GM12864 (cell line): ENCODE data around the gene EDN1.

ENCODE experiments used
- DNase-seq: peaks from one replicate; pipeline ENCODE4 v3.0.0-alpha.2; 2011; ENCODE audit warnings: low read depth
- H3K4me3 ChIP-seq: 2 replicates; pipeline ENCODE4 v1.5.1; 2011; ENCODE audit warnings: mild to moderate bottlenecking, low read depth, low read length, control low read depth
- TF ChIP-seq, protein P1 (sequence below): IDR thresholded peaks from 2 replicates; pipeline ENCODE4 v1.5.1; 2011; ENCODE audit warnings: low read depth, mild to moderate bottlenecking, moderate library complexity, low read length, control low read depth, inconsistent platforms; ENCODE audit errors: missing control alignments

Gene EDN1

DNA sequence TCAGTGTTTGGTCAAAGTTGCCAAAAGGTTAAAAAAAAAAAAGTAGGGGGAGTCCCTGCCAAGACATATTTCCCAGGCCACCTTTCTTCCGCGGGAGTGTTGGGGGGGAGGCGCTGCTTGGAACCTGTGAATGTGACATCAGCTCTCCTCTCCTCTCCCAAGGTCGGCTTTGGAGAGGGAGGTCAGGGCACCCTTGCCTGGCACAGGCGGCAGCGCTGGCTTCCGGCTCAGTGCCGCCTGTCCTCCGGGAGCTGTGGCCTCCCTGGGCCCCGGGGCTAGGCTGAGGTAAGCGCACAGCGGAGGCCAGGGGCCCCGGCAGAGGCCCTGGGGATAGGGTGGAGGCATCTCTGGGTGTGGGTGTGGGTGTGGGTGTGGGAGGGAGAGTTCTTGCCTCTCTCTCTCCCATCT, 1.9 kb upstream of the EDN1 start:
- TF ChIP-seq, protein P1, sequence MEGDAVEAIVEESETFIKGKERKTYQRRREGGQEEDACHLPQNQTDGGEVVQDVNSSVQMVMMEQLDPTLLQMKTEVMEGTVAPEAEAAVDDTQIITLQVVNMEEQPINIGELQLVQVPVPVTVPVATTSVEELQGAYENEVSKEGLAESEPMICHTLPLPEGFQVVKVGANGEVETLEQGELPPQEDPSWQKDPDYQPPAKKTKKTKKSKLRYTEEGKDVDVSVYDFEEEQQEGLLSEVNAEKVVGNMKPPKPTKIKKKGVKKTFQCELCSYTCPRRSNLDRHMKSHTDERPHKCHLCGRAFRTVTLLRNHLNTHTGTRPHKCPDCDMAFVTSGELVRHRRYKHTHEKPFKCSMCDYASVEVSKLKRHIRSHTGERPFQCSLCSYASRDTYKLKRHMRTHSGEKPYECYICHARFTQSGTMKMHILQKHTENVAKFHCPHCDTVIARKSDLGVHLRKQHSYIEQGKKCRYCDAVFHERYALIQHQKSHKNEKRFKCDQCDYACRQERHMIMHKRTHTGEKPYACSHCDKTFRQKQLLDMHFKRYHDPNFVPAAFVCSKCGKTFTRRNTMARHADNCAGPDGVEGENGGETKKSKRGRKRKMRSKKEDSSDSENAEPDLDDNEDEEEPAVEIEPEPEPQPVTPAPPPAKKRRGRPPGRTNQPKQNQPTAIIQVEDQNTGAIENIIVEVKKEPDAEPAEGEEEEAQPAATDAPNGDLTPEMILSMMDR, result no peak
- no peak overlapping the region for H3K4me3 ChIP-seq
- DNase-seq, result no peak

DNA sequence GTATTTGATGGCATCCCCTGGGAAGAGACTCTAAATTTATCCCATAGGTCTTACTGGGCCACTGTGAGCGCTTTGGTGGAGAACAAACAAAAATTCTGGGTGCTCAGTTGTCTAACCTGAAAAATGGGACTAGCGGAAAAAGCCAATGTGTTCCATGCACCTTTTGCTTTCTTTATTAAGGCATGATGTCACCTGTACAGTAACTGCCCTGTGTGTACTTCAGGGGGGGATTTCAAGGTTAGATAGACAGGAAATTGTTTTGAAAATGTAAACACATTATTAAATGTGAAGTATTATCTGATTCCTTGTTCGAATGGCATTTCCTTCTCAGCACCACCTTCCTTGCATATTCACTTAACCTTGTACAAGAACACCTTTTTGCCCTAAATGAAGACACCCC, 1.2 kb upstream of the EDN1 start:
- TF ChIP-seq, protein P1, result no peak
- DNase-seq, result no peak

DNA sequence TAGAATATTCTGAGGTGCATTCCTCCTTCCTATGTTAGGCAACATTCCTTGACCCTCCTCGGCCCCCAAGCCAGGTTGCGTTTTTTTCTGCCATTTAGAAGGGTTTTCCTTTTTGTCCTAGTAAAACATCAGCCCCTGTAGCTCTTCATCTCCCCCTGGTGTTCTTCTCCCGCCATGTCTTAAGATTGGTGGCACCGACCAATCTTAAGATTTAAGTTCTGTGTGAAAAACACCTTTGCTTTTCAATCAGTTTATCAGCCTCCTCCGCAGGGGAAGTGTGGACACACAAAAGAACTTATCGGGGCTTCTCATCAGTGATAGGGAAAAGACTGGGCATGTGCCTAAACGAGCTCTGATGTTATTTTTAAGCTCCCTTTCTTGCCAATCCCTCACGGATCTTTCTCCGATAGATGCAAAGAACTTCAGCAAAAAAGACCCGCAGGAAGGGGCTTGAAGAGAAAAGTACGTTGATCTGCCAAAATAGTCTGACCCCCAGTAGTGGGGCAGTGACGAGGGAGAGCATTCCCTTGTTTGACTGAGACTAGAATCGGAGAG, 719 bp upstream of the EDN1 start:
- TF ChIP-seq, protein P1, result peak; percentile 86
- peak overlapping the region; percentile 69 for H3K4me3 ChIP-seq
- DNase-seq, result no peak

More for the DNA sequence above, 1.2 kb upstream of the EDN1 start:
- no peak overlapping the region; the same call in 1 of the 2 replicates for H3K4me3 ChIP-seq

DNA sequence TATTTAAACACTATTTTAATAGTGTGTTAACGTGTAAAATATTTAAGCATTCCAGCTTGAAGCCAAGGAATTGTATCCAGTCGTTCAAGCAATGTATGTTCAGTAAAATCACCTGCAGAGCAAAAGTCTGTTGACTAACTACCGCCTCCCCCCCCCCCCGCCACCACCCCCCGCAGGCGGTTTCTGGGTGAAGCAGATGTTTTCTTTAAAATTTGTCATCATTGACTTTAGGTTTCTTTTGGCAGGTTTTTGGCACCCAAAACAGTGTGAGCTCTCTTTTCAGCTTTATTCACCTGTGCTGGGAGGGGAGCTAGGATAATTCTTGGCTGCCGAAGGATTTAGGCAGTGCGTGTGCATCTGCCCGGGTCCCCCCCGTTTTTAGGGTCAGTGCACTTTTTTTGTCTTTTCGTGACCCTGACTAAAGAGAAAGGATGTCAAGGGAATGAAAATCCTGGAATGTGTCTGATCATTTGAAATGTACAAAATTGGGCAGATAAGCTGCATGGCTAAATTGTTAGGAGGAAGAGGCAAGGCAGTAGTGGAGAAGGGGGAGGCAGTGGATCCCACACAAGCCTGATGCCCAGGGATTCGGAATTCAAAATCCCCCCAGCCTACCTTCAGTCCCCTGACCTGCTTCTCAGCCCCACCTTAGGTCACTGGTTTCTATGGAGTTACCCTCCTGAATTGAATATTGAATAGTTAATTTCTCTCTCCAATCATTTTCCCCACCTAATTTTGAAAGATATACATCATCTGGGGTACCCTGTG, 1.1 kb downstream of the EDN1 start:
- no peak for DNase-seq
- peak overlapping the region; percentile 69 for H3K4me3 ChIP-seq
- TF ChIP-seq, protein P1, result no peak

DNA sequence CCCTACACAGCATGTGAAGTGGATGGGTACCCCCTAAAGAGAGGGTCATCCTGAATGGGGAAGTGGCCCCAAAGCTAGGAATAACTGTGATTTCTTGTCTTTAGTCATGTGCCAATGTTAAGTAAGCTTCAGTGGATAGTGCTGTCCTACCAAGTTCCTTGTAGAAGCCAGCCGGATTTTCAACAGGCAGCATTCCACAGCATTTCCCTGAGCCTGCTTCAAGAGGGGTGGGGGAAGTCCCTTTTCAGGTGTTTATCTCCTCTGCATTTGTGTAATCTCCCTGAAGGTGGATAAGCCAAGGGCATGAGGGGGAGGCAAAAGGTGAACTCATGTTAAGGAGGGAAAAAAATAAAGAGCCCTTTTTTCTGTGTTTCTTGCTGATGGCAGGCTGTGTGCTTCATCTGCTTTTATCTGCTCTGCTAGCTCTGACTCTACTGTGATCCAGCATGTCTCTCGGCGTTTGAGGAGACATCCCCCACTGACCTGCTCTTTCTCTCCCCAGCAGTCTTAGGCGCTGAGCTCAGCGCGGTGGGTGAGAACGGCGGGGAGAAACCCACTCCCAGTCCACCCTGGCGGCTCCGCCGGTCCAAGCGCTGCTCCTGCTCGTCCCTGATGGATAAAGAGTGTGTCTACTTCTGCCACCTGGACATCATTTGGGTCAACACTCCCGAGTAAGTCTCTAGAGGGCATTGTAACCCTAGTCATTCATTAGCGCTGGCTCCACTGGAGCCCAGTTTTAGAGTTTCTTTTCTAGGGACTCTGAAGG, 1.9 kb downstream of the EDN1 start:
- H3K4me3 ChIP-seq, result peak overlapping the region; percentile 69; the same call in 1 of the 2 replicates
- TF ChIP-seq, protein P1, result peak; percentile 37
- DNase-seq, result no peak

DNA sequence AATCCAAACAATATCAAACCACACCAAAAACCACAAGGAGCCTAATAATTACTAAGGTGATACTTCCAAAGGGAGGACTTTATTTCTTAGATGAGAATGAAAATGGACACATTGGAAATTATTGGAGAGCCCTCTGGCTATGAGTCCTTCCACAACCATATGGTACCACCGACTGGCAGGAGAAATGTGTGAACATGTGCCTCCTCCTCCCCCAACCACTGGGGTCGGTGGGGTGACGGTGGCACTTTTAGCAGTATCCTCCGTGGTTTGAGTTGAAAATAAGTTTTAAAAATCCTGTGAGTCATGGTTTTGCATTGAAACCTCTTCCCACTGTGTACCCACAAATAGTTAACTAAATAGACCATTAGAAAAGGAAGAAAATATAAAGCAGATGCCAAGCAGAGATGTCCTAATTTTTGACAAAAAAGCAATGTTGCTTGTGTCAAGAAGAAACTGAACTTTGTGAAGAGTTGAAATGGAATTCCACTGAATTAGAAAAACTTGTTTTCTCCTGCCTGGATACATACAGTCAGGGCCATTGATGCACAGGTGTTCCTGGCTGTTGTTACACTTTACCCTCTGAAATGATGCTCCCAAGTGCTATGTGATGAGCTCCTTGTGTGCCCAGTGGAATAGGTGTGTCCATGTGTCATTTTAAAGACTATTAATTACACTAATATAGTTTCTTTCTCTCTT, 3.2 kb downstream of the EDN1 start:
- no peak for DNase-seq
- TF ChIP-seq, protein P1, result no peak
- H3K4me3 ChIP-seq, result no peak overlapping the region
